Endothelial cell (in vitro differentiated cells): ENCODE data around the gene PRPF8. TPM values are rescaled to one million over a fixed set of nuclear protein-coding genes. Genes with fewer than 3 reads are reported as not detected.
A peak's percentile ranks its signal among the peaks of the same experiment; 100 is the strongest.

Experiments
- DNase-seq: peaks from one replicate; pipeline ENCODE4 v3.0.0; 2021; ENCODE audit warnings: low spot score
- H3K27ac Mint-ChIP-seq: one replicate; pipeline ENCODE4 v1.8.0; 2021; ENCODE audit warnings: mixed read lengths, inconsistent platforms; ENCODE audit not compliant: unreplicated experiment
- H3K27me3 Mint-ChIP-seq: one replicate; pipeline ENCODE4 v1.8.0; 2021; ENCODE audit warnings: mild to moderate bottlenecking, moderate library complexity, mixed read lengths, inconsistent platforms; ENCODE audit not compliant: unreplicated experiment
- H3K36me3 Mint-ChIP-seq: one replicate; pipeline ENCODE4 v1.8.0; 2021; ENCODE audit warnings: mild to moderate bottlenecking, low read depth, mixed read lengths, inconsistent platforms; ENCODE audit not compliant: unreplicated experiment
- H3K4me1 Mint-ChIP-seq: one replicate; pipeline ENCODE4 v1.8.0; 2021; ENCODE audit warnings: mild to moderate bottlenecking, mixed read lengths, inconsistent platforms; ENCODE audit not compliant: unreplicated experiment
- H3K4me3 Mint-ChIP-seq: one replicate; pipeline ENCODE4 v1.8.0; 2021; ENCODE audit warnings: mild to moderate bottlenecking, mixed read lengths, inconsistent platforms; ENCODE audit not compliant: unreplicated experiment
- H3K9me3 Mint-ChIP-seq: one replicate; pipeline ENCODE4 v1.8.0; 2021; ENCODE audit warnings: mixed read lengths, inconsistent platforms; ENCODE audit not compliant: unreplicated experiment
- total RNA-seq: library from RNA; stranded (reverse); fragmentation: NEBNext Ultra II Directional; extraction: Animal tissue kit (Norgen Biotek cat#: 25700); gene quantifications from one replicate; pipeline ENCODE4 v1.2.1, GENCODE V29; 2021; ENCODE audit not compliant: unreplicated experiment
- TF ChIP-seq, protein P1 (sequence below): fragments of 200-600 bp; sonication (generic); IDR thresholded peaks from one replicate; pipeline ENCODE4 v1.5.0; 2021; ENCODE audit warnings: antibody characterized with exemption; ENCODE audit not compliant: unreplicated experiment

PRPF8 gene
- total RNA-seq, 1 donor from 2014 or later, result 295 TPM

DNA sequence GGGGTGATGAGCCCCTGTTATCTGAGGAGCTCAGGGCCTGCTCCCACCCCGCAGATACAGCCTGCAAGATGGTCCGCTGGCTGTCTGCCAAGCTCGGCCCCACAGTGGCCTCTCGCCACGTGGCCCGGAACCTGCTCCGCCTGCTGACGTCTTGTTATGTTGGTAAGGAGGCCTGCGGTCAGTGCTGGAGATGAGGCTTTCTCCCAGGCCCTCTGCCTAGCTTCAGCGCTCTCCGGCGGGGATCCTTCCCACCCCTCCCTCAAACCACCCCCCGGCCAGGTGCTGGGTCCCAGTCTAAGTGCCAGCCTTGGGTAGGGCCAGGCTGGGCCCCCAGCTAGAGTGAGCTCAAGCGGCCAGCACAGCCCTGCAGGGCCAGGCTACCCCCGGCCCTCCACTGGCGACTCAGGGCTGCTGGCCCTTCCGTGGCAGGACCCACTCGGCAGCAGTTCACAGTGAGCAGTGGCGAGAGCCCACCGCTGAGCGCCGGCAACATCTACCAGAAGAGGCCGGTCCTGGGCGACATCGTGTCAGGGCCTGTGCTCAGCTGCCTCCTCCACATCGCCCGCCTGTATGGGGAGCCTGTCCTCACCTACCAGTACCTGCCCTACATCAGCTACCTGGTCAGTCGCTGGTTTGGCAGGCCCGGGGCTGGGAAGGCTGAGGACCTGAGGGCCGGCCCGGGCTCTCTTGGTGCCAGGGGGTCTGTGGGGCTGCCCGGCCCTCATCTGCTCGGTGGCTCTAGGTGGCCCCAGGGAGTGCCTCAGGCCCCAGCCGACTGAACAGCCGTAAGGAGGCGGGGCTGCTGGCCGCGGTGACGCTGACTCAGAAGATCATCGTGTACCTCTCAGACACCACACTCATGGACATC is 45.9 kb upstream of the PRPF8 start:
- peaks cover 2% of the 10 kb centered on the region for H3K4me1 Mint-ChIP-seq
- H3K36me3 Mint-ChIP-seq, result peaks cover 12% of the 10 kb centered on the region
- TF ChIP-seq, protein P1, sequence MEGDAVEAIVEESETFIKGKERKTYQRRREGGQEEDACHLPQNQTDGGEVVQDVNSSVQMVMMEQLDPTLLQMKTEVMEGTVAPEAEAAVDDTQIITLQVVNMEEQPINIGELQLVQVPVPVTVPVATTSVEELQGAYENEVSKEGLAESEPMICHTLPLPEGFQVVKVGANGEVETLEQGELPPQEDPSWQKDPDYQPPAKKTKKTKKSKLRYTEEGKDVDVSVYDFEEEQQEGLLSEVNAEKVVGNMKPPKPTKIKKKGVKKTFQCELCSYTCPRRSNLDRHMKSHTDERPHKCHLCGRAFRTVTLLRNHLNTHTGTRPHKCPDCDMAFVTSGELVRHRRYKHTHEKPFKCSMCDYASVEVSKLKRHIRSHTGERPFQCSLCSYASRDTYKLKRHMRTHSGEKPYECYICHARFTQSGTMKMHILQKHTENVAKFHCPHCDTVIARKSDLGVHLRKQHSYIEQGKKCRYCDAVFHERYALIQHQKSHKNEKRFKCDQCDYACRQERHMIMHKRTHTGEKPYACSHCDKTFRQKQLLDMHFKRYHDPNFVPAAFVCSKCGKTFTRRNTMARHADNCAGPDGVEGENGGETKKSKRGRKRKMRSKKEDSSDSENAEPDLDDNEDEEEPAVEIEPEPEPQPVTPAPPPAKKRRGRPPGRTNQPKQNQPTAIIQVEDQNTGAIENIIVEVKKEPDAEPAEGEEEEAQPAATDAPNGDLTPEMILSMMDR, result no peak
- H3K27ac Mint-ChIP-seq, result no peak overlapping the region
- H3K9me3 Mint-ChIP-seq, result no peaks in the 10 kb centered on the region
- no peak overlapping the region for H3K4me3 Mint-ChIP-seq
- H3K27me3 Mint-ChIP-seq, result peaks cover 8% of the 10 kb centered on the region
- no peak for DNase-seq

DNA sequence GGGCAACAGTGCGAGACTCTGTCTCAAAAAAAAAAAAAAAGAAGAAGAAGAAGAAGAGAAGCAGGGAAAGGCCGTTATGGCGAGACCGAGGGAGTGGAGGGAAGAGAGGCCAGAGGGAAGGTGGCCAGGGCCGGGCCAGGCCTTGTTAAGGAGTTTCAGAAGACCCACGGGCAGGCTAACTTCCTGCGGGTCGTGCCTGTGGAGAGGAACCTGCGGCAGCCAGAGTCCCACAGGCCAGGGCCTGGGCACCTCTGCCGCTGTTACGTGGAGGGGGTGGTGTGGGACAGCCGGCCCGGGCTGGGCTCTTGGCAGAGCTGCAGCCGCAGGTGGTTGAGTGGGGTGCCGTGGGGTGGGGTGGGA is 45.3 kb upstream of the PRPF8 start:
- Mint-ChIP-seq H3K4me3 (peak overlapping the region; percentile 44), H3K27me3 (peaks cover 8% of the 10 kb centered on the region), H3K4me1 (peaks cover 3% of the 10 kb centered on the region), H3K9me3 (no peaks in the 10 kb centered on the region), H3K36me3 (peaks cover 12% of the 10 kb centered on the region), H3K27ac (no peak overlapping the region)
- no peak for DNase-seq
- TF ChIP-seq, protein P1, result no peak

DNA sequence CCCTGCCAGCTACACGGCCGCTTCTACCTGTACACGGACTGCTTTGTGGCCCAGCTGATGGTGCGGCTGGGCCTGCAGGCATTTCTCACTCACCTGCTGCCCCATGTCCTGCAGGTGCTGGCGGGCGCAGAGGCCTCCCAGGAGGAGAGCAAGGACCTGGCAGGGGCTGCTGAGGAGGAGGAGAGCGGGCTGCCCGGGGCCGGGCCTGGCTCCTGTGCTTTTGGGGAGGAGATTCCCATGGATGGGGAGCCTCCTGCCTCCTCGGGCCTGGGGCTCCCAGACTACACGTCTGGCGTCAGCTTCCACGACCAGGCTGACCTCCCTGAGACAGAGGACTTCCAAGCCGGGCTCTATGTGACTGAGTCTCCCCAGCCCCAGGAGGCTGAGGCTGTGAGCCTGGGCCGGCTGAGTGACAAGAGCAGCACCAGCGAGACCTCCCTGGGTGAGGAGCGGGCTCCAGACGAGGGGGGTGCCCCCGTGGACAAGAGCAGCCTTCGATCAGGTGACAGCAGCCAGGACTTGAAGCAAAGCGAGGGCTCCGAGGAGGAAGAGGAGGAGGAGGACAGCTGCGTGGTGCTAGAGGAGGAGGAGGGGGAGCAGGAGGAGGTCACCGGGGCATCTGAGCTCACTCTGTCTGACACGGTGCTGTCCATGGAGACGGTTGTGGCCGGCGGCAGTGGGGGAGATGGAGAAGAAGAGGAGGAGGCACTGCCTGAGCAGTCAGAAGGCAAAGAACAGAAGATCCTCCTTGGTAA is 43.4 kb upstream of the PRPF8 start:
- TF ChIP-seq, protein P1, result no peak
- Mint-ChIP-seq H3K9me3 (no peaks in the 10 kb centered on the region), H3K4me3 (no peak overlapping the region), H3K36me3 (peaks cover 8% of the 10 kb centered on the region), H3K27me3 (peaks cover 10% of the 10 kb centered on the region), H3K27ac (no peak overlapping the region), H3K4me1 (peaks cover 4% of the 10 kb centered on the region)
- no peak for DNase-seq

DNA sequence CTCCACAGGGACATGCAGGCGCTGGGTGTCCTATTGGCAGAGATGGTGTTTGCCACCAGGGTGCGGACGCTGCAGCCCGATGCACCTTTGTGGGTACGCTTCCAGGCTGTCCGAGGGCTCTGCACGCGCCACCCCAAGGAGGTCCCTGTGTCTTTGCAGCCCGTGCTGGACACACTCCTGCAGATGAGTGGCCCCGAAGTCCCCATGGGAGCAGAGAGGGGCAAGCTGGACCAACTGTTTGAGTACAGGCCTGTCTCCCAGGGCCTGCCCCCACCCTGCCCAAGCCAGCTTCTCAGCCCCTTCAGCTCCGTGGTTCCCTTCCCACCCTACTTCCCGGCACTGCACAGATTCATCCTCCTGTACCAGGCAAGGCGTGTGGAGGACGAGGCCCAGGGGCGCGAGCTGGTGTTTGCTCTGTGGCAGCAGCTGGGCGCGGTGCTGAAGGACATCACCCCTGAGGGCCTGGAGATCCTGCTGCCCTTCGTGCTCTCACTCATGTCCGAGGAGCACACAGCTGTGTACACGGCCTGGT is 42.7 kb upstream of the PRPF8 start:
- H3K9me3 Mint-ChIP-seq, result no peaks in the 10 kb centered on the region
- TF ChIP-seq, protein P1, result no peak
- H3K4me3 Mint-ChIP-seq, result no peak overlapping the region
- H3K36me3 Mint-ChIP-seq, result peaks cover 8% of the 10 kb centered on the region
- no peak overlapping the region for H3K27ac Mint-ChIP-seq
- H3K27me3 Mint-ChIP-seq, result peaks cover 10% of the 10 kb centered on the region
- no peak for DNase-seq
- peaks cover 7% of the 10 kb centered on the region for H3K4me1 Mint-ChIP-seq
